Left lung (tissue), 10 donors: ENCODE measurements around the gene RGS3. TPM values are rescaled to one million over a fixed set of nuclear protein-coding genes. Genes with fewer than 3 reads are reported as not detected.
A peak's percentile ranks its signal among the peaks of the same experiment; 100 is the strongest.

ENCODE experiments used
- ATAC-seq: fragments of 200-7000 bp; cut with Tn5 transposase; one replicate; pipeline ENCODE4 v1.9.1; 2020; ENCODE audit warnings: moderate library complexity
- DNase-seq, 4 donors: peaks; one replicate each; pipeline ENCODE4 v3.0.0-alpha.2; 2013 to 2020
- H3K27ac ChIP-seq, 2 donors: fragments of 200-600 bp; sonication (generic) in 1 of 2; one replicate each; pipeline versions ENCODE4 v1.5.0 to v1.8.0; 2020 to 2021
- H3K27me3 ChIP-seq, 2 donors: fragments of 200-600 bp; sonication (generic) in 1 of 2; one replicate each; pipeline versions ENCODE4 v1.5.0 to v1.8.0; 2020 to 2021
- H3K36me3 ChIP-seq, 2 donors: fragments of 200-600 bp; sonication (generic) in 1 of 2; one replicate each; pipeline versions ENCODE4 v1.5.0 to v1.8.0; 2020 to 2021
- H3K4me1 ChIP-seq, 2 donors: fragments of 200-600 bp; one replicate each; pipeline ENCODE4 v1.8.0; 2021
- H3K4me3 ChIP-seq, 2 donors: fragments of 200-600 bp; sonication (generic) in 1 of 2; one replicate each; pipeline versions ENCODE4 v1.5.0 to v1.8.0; 2020 to 2021; ENCODE audit warnings: mild to moderate bottlenecking in 1 of 2
- H3K9me3 ChIP-seq, 2 donors: fragments of 200-600 bp; sonication (generic) in 1 of 2; one replicate each; pipeline versions ENCODE4 v1.5.0 to v1.8.0; 2020 to 2021
- CTCF ChIP-seq, 2 donors: fragments of 200-600 bp; sonication (generic) in 1 of 2; IDR thresholded peaks; one replicate each; pipeline versions ENCODE4 v1.5.0 to v1.8.0; 2021; ENCODE audit warnings: antibody characterized with exemption in 2 of 2
- intact Hi-C, 2 donors: fragments of 100-400 bp; cut with DNase I; formaldehyde crosslinking; loops; one replicate each; pipeline versions ENCODE4 v1.11.2 to v1.14.2; 2022
- polyA plus RNA-seq, 6 donors: library from polyadenylated mRNA; unstranded; fragments of 120-200 nt; gene quantifications; one replicate each; pipeline ENCODE4 v1.2.1, GENCODE V29; 2013; ENCODE audit not compliant: insufficient read length in 6 of 6
- total RNA-seq, 2 donors: library from RNA; stranded (reverse); fragmentation: NEBNext Ultra II Directional; extraction: Animal tissue kit (Norgen Biotek cat#: 25700); gene quantifications; one replicate each; pipeline ENCODE4 v1.2.1, GENCODE V29; 2021
- donor health status: DM: no; HTN: yes; CAD: no.
- donor health status: DM: no; HTN: no; CAD: no.

The RGS3 gene
- total and polyA plus RNA-seq, 8 donors: 69.6 to 96.9 (median 77.4) TPM

- Histone ChIP-seq H3K36me3 (peaks cover 0 to 20% of the 10 kb centered on the region in 2 donors), H3K4me1 (peaks cover 30 to 47% of the 10 kb centered on the region in 2 donors), H3K4me3 (no peak overlapping the region), H3K9me3 (no peaks in the 10 kb centered on the region), H3K27ac (peak overlapping the region in 1 of 2 donors; percentile 73), H3K27me3 (no peaks in the 10 kb centered on the region)
- ATAC-seq: no peak
- intact Hi-C loops: no loop called here
- DNase-seq: no peak
- no peak for TF ChIP-seq CTCF (IDR thresholded peaks at IDR 0.05)
Observed at GRCh38 chr9:113526231-113526746, 62.8 kb downstream of the RGS3 start.

GRCh38 chr9:113526841-113527240 lies 63.3 kb downstream of the RGS3 start:
- Histone ChIP-seq H3K27ac (peak overlapping the region in 1 of 2 donors; percentile 73), H3K4me1 (peaks cover 30 to 47% of the 10 kb centered on the region in 2 donors)
- intact Hi-C loops: no loop called here

GRCh38 chr9:113528088-113528487 lies 64.6 kb downstream of the RGS3 start:
- DNase-seq: no peak
- intact Hi-C loops: no loop called here
- no peak for TF ChIP-seq CTCF (IDR thresholded peaks at IDR 0.05)
- ATAC-seq: peak; percentile 9
- no peaks in the 10 kb centered on the region for H3K27me3 ChIP-seq
- H3K9me3 ChIP-seq: no peaks in the 10 kb centered on the region
- peaks cover 0 to 15% of the 10 kb centered on the region in 2 donors for H3K36me3 ChIP-seq
- H3K27ac ChIP-seq: no peak overlapping the region
- peaks cover 23 to 36% of the 10 kb centered on the region in 2 donors for H3K4me1 ChIP-seq
- H3K4me3 ChIP-seq: no peak overlapping the region

More at GRCh38 chr9:113526841-113527240, 63.3 kb downstream of the RGS3 start:
- H3K4me3 ChIP-seq: no peak overlapping the region
- ATAC-seq (no peak), DNase-seq (peak in 2 of 4 donors; percentile 86 to 92)
- no peaks in the 10 kb centered on the region for H3K9me3 ChIP-seq
- H3K36me3 ChIP-seq: peaks cover 0 to 20% of the 10 kb centered on the region in 2 donors
- no peaks in the 10 kb centered on the region for H3K27me3 ChIP-seq
- TF ChIP-seq CTCF (IDR thresholded peaks at IDR 0.05): no peak

- H3K4me1 ChIP-seq: peaks cover 15 to 29% of the 10 kb centered on the region in 2 donors
- DNase-seq: peak in 1 of 4 donors; percentile 24
- H3K27me3 ChIP-seq: no peaks in the 10 kb centered on the region
- no peak overlapping the region for H3K27ac ChIP-seq
- H3K4me3 ChIP-seq: no peak overlapping the region
- intact Hi-C loops: no loop called here
- H3K9me3 ChIP-seq: no peaks in the 10 kb centered on the region
- peaks cover 0 to 14% of the 10 kb centered on the region in 2 donors for H3K36me3 ChIP-seq
- ATAC-seq: no peak
- no peak for TF ChIP-seq CTCF (IDR thresholded peaks at IDR 0.05)
Observed at GRCh38 chr9:113528811-113529210, 65.3 kb downstream of the RGS3 start.

GRCh38 chr9:113529336-113530009 lies 65.9 kb downstream of the RGS3 start:
- intact Hi-C loops: no loop called here
- Histone ChIP-seq H3K36me3 (peaks cover 0 to 14% of the 10 kb centered on the region in 2 donors), H3K4me1 (peaks cover 9 to 22% of the 10 kb centered on the region in 2 donors), H3K27me3 (no peaks in the 10 kb centered on the region), H3K27ac (no peak overlapping the region), H3K9me3 (no peaks in the 10 kb centered on the region), H3K4me3 (no peak overlapping the region)
- no peak for TF ChIP-seq CTCF (IDR thresholded peaks at IDR 0.05)
- no peak for ATAC-seq
- DNase-seq: peak in 1 of 4 donors; percentile 9
